OCI-LY7 (cell line): ENCODE data around the gene OGFR. TPM values are rescaled to one million over a fixed set of nuclear protein-coding genes. Genes with fewer than 3 reads are reported as not detected.

Source experiments
- BruUV-seq: library from RNA; stranded (reverse); fragments of 400-500 nt; replicated peaks from 2 replicates; lab custom pipeline; 2021; lab: Mats Ljungman, UMichigan
- CTCF ChIA-PET: fragments of 300-600 bp; sonication (Branson Sonifier 250); formaldehyde crosslinking; loops from one replicate; lab custom pipeline; 2022; ENCODE audit warnings: antibody characterized with exemption; ENCODE audit not compliant: unreplicated experiment; lab: Charles Lee
- POLR2A ChIA-PET: fragments of 300-600 bp; sonication (Branson Sonifier 250); formaldehyde crosslinking; loops from one replicate; lab custom pipeline; 2022; ENCODE audit warnings: antibody characterized with exemption; lab: Charles Lee
- DNase-seq: peaks from one replicate; pipeline ENCODE4 v3.0.0-alpha.2; 2015; ENCODE audit warnings: low spot score
- H2AFZ ChIP-seq: fragments of 200-600 bp; sonication (generic), shearing (Covaris generic); 2 replicates; pipeline ENCODE4 v1.6.1; 2014; ENCODE audit warnings: mild to moderate bottlenecking, antibody characterized with exemption, low read length, moderate library complexity
- H3K27ac ChIP-seq: fragments of 200-600 bp; sonication (generic); 2 replicates; pipeline ENCODE4 v1.5.1; 2014; ENCODE audit warnings: mixed run types, low read depth, mild to moderate bottlenecking, moderate library complexity, low read length, inconsistent platforms; ENCODE audit not compliant: poor library complexity, severe bottlenecking
- H3K36me3 ChIP-seq: fragments of 200-600 bp; sonication (generic); 2 replicates; pipeline ENCODE4 v1.6.1; 2014; ENCODE audit warnings: mild to moderate bottlenecking, antibody characterized with exemption, low read length, moderate library complexity, mixed read lengths; ENCODE audit not compliant: insufficient read depth
- H3K4me1 ChIP-seq: fragments of 200-600 bp; sonication (generic); 2 replicates; pipeline ENCODE4 v1.5.1; 2014; ENCODE audit warnings: mild to moderate bottlenecking, low read length; ENCODE audit not compliant: insufficient read depth, poor library complexity, severe bottlenecking
- H3K4me2 ChIP-seq: fragments of 200-600 bp; sonication (generic); 2 replicates; pipeline ENCODE4 v1.6.1; 2014; ENCODE audit warnings: mild to moderate bottlenecking, low read length
- H3K4me3 ChIP-seq: fragments of 200-600 bp; sonication (generic); 2 replicates; pipeline ENCODE4 v1.5.1; 2014; ENCODE audit warnings: mild to moderate bottlenecking, low read depth, low read length; ENCODE audit not compliant: poor library complexity, severe bottlenecking
- H3K79me2 ChIP-seq: fragments of 200-600 bp; sonication (generic); 2 replicates; pipeline ENCODE4 v1.6.1; 2016; ENCODE audit warnings: low read depth, mild to moderate bottlenecking, low read length, moderate library complexity, mixed read lengths; ENCODE audit not compliant: insufficient read depth
- H3K9me2 ChIP-seq: fragments of 200-600 bp; sonication (generic); 2 replicates; pipeline ENCODE4 v1.6.1; 2016; ENCODE audit warnings: mild to moderate bottlenecking, low read length, mixed read lengths; ENCODE audit not compliant: insufficient read depth
- H3K9me3 ChIP-seq: fragments of 200-600 bp; sonication (generic); 2 replicates; pipeline ENCODE4 v1.6.1; 2014; ENCODE audit warnings: mild to moderate bottlenecking, mixed run types, low read length, mixed read lengths
- H4K20me1 ChIP-seq: fragments of 200-600 bp; sonication (generic); 2 replicates; pipeline ENCODE4 v1.6.1; 2014; ENCODE audit warnings: mild to moderate bottlenecking, antibody characterized with exemption, low read length, moderate library complexity, mixed read lengths; ENCODE audit not compliant: insufficient read depth
- EZH2phosphoT487 ChIP-seq: fragments of 200-600 bp; sonication (generic); IDR thresholded peaks from 2 replicates; pipeline ENCODE4 v1.6.1; 2018; ENCODE audit warnings: low read depth, borderline replicate concordance, mild to moderate bottlenecking, mixed run types, antibody characterized with exemption, low read length, moderate library complexity, mixed read lengths
- intact Hi-C: fragments of 100-400 bp; cut with micrococcal nuclease; formaldehyde crosslinking; loops from one replicate; pipeline ENCODE4 v1.10.0; 2022; ENCODE audit not compliant: unreplicated experiment
- total RNA-seq, 2 experiments: library from RNA; depleted of rRNA in 1 of 2; stranded (reverse); fragments of >200 nt in 1 of 2; shearing (Covaris generic) in 1 of 2; gene quantifications; 2 replicates each; pipeline ENCODE4 v1.2.3, GENCODE V29; 2014 to 2022
- TF ChIP-seq, protein P1 (sequence below): fragments of 200-600 bp; sonication (generic); conservative IDR thresholded peaks from 2 replicates; pipeline ENCODE4 v1.5.1; 2014; ENCODE audit warnings: mild to moderate bottlenecking, antibody characterized with exemption, low read length, moderate library complexity, mixed read lengths

The OGFR gene
- total RNA-seq, 2 experiments from 2014 or later: 64.8 to 69.9 TPM

- no peak overlapping the region for H3K4me3 ChIP-seq
- H3K9me2 ChIP-seq: no peaks in the 10 kb centered on the region
- H2AFZ ChIP-seq: no peak overlapping the region
- ChIA-PET POLR2A (interaction anchor here (0.7 kb wide), 1 partner anchor 13 kb away, joined by 3 read pairs; no protein-coding TSS in a partner anchor), CTCF (interaction anchor here (0.8 kb wide), 1 partner anchor 9 kb away, joined by 3 read pairs; no protein-coding TSS in a partner anchor)
- TF ChIP-seq EZH2phosphoT487: no peak
- TF ChIP-seq, protein P1, sequence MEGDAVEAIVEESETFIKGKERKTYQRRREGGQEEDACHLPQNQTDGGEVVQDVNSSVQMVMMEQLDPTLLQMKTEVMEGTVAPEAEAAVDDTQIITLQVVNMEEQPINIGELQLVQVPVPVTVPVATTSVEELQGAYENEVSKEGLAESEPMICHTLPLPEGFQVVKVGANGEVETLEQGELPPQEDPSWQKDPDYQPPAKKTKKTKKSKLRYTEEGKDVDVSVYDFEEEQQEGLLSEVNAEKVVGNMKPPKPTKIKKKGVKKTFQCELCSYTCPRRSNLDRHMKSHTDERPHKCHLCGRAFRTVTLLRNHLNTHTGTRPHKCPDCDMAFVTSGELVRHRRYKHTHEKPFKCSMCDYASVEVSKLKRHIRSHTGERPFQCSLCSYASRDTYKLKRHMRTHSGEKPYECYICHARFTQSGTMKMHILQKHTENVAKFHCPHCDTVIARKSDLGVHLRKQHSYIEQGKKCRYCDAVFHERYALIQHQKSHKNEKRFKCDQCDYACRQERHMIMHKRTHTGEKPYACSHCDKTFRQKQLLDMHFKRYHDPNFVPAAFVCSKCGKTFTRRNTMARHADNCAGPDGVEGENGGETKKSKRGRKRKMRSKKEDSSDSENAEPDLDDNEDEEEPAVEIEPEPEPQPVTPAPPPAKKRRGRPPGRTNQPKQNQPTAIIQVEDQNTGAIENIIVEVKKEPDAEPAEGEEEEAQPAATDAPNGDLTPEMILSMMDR: no peak
- DNase-seq: no peak
- no peaks in the 10 kb centered on the region for H3K79me2 ChIP-seq
- no peak overlapping the region for H3K4me2 ChIP-seq
- no peaks in the 10 kb centered on the region for H4K20me1 ChIP-seq
- peaks cover 16% of the 10 kb centered on the region for H3K4me1 ChIP-seq
- H3K36me3 ChIP-seq: no peaks in the 10 kb centered on the region
- no peaks in the 10 kb centered on the region for H3K9me3 ChIP-seq
- BruUV-seq: no TSS peak
- intact Hi-C loops: no loop called here
- no peak overlapping the region for H3K27ac ChIP-seq
These were observed 26.7 kb downstream of the OGFR start for GRCh38 chr20:62831361-62831788.

DNA sequence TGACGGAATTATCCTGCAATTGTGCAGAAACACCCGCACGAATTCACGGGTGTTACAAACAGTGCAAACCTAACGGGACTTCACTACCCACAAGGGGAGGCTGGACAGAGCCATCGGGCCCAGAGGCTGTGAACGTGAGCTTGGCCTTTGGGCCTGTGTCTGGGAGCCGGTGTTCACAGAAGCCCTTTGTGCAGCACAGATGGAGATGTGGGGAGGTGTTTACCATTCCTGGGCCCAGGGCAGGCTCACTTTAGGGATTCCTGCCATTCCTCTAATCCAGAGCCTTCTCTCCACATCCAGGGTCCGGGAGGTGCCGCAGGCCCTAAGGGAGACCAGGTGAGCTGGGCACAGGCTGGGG lies 27.2 kb downstream of the OGFR start:
- ChIA-PET CTCF (interaction anchor here (0.8 kb wide), 1 partner anchor 9 kb away, joined by 3 read pairs; no protein-coding TSS in a partner anchor), POLR2A (interaction anchor here (0.7 kb wide), 1 partner anchor 13 kb away, joined by 3 read pairs; no protein-coding TSS in a partner anchor)
- H3K9me2 ChIP-seq: no peaks in the 10 kb centered on the region
- no peak for TF ChIP-seq EZH2phosphoT487
- TF ChIP-seq, protein P1: no peak
- intact Hi-C loops: no loop called here
- no peak for DNase-seq
- peaks cover 16% of the 10 kb centered on the region for H3K4me1 ChIP-seq
- BruUV-seq: no TSS peak
- no peaks in the 10 kb centered on the region for H4K20me1 ChIP-seq
- H3K36me3 ChIP-seq: no peaks in the 10 kb centered on the region
- no peak overlapping the region for H3K27ac ChIP-seq
- H3K9me3 ChIP-seq: no peaks in the 10 kb centered on the region
- peak overlapping the region; percentile 48 for H3K4me2 ChIP-seq
- H3K4me3 ChIP-seq: peak overlapping the region; percentile 44
- H2AFZ ChIP-seq: peak overlapping the region; percentile 34; the same call in 1 of the 2 replicates
- H3K79me2 ChIP-seq: no peaks in the 10 kb centered on the region
